Vagina (tissue), 2 donors: ENCODE results near the gene GRAMD2A.

Experiments
- CTCF ChIP-seq, 3 experiments: fragments of 450-650 bp in 2 of 3; fragments of 200-600 bp in 1 of 3; sonication (generic) in 1 of 3; IDR thresholded peaks; one replicate each; pipeline ENCODE4 v1.5.1; 2017 to 2019; ENCODE audit warnings: antibody characterized with exemption in 3 of 3, mild to moderate bottlenecking in 2 of 3, moderate library complexity in 2 of 3
- POLR2A ChIP-seq, 2 donors: fragments of 450-650 bp; IDR thresholded peaks; one replicate each; pipeline ENCODE4 v1.6.1; 2017; ENCODE audit warnings: antibody characterized with exemption in 2 of 2, mild to moderate bottlenecking in 2 of 2, moderate library complexity in 2 of 2
- POLR2AphosphoS5 ChIP-seq, 2 donors: sonication (generic); formaldehyde crosslinking; IDR thresholded peaks; one replicate each; pipeline ENCODE4 v1.9.0; 2017; ENCODE audit warnings: antibody characterized with exemption in 2 of 2, mild to moderate bottlenecking in 2 of 2, low read depth in 1 of 2; ENCODE audit not compliant: insufficient read depth in 1 of 2

- TF ChIP-seq CTCF (IDR thresholded peaks at IDR 0.05), result no peak
- no peak for TF ChIP-seq POLR2AphosphoS5 (IDR thresholded peaks at IDR 0.05; ENCODE audit: insufficient read depth in 1 of 2, low read depth in 1 of 2)
- TF ChIP-seq POLR2A (IDR thresholded peaks at IDR 0.05), result no peak
Measured at GRCh38 chr15:72141171-72142084, 56.2 kb downstream of the GRAMD2A start.
